Duodenal mucosa (tissue), 2 donors: ENCODE measurements around the gene NEURL1.

Experiments used
- H3K27ac ChIP-seq: one replicate; pipeline ENCODE4 v1.7.0; 2013; ENCODE audit warnings: low read depth, low read length
- H3K27me3 ChIP-seq, 2 donors: one replicate each; pipeline ENCODE4 v1.7.0; 2013; ENCODE audit warnings: low read length in 2 of 2, control low read depth in 1 of 2; ENCODE audit not compliant: insufficient read depth in 2 of 2, control insufficient read depth in 1 of 2
- H3K36me3 ChIP-seq, 2 donors: one replicate each; pipeline ENCODE4 v1.7.0; 2013; ENCODE audit warnings: low read length in 2 of 2, control low read depth in 1 of 2; ENCODE audit not compliant: insufficient read depth in 2 of 2, control insufficient read depth in 1 of 2
- H3K4me1 ChIP-seq, 2 donors: one replicate each; pipeline ENCODE4 v1.7.0; 2013; ENCODE audit warnings: low read length in 2 of 2, control low read depth in 1 of 2; ENCODE audit not compliant: insufficient read depth in 2 of 2, control insufficient read depth in 1 of 2
- H3K4me3 ChIP-seq, 2 donors: one replicate each; pipeline ENCODE4 v1.7.0; 2013; ENCODE audit warnings: low read length in 2 of 2, low read depth in 1 of 2
- H3K9ac ChIP-seq, 2 donors: one replicate each; pipeline ENCODE4 v1.7.0; 2013; ENCODE audit warnings: low read length in 2 of 2, low read depth in 1 of 2
- H3K9me3 ChIP-seq, 2 donors: one replicate each; pipeline ENCODE4 v1.7.0; 2013; ENCODE audit warnings: low read length in 2 of 2, control low read depth in 1 of 2; ENCODE audit not compliant: control insufficient read depth in 1 of 2

NEURL1 gene

GRCh38 chr10:103493362-103493915, at the start of gene NEURL1:
Gene NEURL1, plus strand, starts transcription at chr10:103493705. Its CDS starts 683 bp downstream, at chr10:103494388.
- peaks cover 3 to 5% of the 10 kb centered on the region in 2 donors for H3K4me1 ChIP-seq
- no peak within 1 kb of the TSS for H3K27ac ChIP-seq
- peak within 1 kb of the TSS; percentile 63 to 67 for H3K4me3 ChIP-seq
- H3K27me3 ChIP-seq = peaks cover 10 to 18% of the 10 kb centered on the region in 2 donors
- no peaks in the 10 kb centered on the region for H3K36me3 ChIP-seq
- H3K9me3 ChIP-seq = no peaks in the 10 kb centered on the region
- H3K9ac ChIP-seq = peak within 1 kb of the TSS in 1 of 2 donors; percentile 18

DNA sequence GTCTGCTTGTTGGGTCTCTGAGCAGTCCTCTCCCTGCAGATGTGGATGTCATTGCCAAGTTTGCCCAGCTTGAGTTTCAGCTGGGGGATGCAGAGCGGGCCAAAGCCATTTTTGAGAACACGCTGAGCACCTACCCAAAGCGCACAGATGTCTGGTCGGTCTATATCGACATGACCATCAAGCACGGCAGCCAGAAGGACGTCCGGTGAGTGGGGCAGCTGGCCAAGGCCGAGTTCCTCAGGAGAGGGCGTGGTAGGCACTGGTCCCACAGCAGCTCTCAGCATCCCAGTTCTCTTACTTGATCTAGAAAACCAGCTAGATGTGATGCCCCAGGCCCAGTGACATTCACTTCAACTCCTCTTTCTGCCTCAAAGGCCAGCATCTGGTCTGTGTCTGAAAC, 49.0 kb upstream of the NEURL1 start:
- Histone ChIP-seq H3K4me3 (no peak overlapping the region), H3K9me3 (no peaks in the 10 kb centered on the region), H3K36me3 (peaks cover 37 to 88% of the 10 kb centered on the region in 2 donors), H3K27ac (no peak overlapping the region), H3K27me3 (no peaks in the 10 kb centered on the region), H3K4me1 (peaks cover 0 to 10% of the 10 kb centered on the region in 2 donors), H3K9ac (no peak overlapping the region)

DNA sequence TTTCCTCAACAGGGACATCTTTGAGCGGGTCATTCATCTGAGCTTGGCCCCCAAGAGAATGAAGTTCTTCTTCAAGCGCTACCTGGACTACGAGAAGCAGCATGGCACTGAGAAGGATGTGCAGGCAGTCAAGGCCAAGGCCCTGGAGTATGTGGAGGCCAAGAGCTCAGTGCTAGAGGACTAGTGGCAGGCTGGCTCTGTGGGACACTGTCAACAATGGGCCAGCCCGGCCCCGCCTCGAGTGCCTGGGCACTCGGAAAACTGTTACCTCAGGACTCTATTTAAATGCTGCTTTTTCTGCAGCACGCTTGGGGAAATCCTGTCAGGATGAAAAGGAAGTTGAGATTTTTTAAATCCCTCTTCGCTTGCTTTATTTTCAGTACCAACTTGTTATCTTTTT, 48.1 kb upstream of the NEURL1 start:
- H3K9me3 ChIP-seq = no peaks in the 10 kb centered on the region
- no peaks in the 10 kb centered on the region for H3K27me3 ChIP-seq
- H3K4me1 ChIP-seq = peaks cover 0 to 19% of the 10 kb centered on the region in 2 donors

DNA sequence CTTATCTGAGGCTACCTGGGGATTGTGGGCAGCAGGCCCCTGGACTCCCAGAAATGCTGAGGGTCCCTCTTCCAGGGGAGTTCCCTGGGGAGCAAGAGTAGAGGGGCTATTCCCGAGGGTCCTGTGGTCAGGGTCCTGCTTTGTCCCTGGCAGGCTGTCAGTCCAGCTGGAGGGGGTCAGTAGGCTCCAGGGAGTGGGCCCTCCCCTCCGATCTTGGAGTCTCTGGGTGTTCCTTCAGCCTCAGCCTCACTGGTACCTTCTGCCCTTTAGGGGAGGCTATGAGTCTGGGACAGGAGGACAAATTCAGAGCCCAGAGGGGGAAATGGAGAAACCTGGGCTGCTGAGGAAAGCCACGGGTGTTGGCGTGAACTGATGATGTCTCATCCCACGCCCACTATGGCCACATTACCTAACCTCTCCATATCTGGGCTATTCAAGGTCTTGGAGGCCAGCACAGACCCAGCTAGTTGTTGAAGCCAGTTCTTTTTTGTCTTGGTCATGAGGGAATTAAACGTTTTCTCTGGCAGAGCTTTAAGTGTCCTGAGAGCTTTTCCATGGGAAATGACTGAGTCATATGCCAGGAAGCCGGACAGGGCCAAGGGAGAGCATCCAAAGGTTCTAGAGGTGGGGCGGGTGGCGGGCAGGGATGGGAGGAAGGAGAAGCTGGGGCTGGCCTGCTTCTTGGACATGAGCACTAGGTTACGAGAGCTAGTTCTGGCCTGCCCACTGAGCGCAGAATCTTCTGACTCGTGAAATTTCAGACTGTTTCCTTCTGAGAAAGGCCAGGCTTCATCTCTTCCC, 47.5 kb upstream of the NEURL1 start:
- Histone ChIP-seq H3K36me3 (peaks cover 33 to 78% of the 10 kb centered on the region in 2 donors), H3K9ac (no peak overlapping the region), H3K4me3 (no peak overlapping the region), H3K9me3 (no peaks in the 10 kb centered on the region), H3K4me1 (peaks cover 4 to 25% of the 10 kb centered on the region in 2 donors), H3K27me3 (no peaks in the 10 kb centered on the region), H3K27ac (no peak overlapping the region)

More for the DNA sequence above, 48.1 kb upstream of the NEURL1 start:
- no peak overlapping the region for H3K27ac ChIP-seq
- H3K9ac ChIP-seq = no peak overlapping the region
- peaks cover 33 to 84% of the 10 kb centered on the region in 2 donors for H3K36me3 ChIP-seq
- no peak overlapping the region for H3K4me3 ChIP-seq

DNA sequence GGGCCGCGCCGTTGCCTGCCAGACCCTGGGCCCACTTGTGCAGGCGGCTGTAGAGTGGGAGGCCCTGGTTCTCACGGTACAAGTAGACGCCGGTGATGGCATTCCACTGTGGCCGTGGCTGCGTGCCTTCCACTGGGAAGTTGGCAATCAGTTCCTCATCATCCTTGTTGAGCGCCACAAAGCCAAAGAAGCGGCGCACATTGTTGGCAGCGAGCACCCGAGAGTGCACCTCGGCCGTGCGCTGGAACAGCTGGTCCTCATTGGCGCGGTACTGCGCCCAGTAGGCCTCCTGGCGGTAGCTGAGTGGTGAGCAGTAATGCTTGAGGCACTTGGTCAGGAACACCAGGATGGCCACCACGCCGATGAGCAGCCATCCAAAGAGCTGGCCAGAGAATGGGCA, 46.3 kb upstream of the NEURL1 start:
- Histone ChIP-seq H3K27ac (no peak overlapping the region), H3K36me3 (peaks cover 29 to 67% of the 10 kb centered on the region in 2 donors), H3K4me1 (peaks cover 5 to 37% of the 10 kb centered on the region in 2 donors)

GRCh38 chr10:103448746-103449145, 44.8 kb upstream of the NEURL1 start:
- Histone ChIP-seq H3K9me3 (no peaks in the 10 kb centered on the region), H3K36me3 (peaks cover 28 to 51% of the 10 kb centered on the region in 2 donors), H3K9ac (no peak overlapping the region), H3K4me1 (peaks cover 9 to 45% of the 10 kb centered on the region in 2 donors), H3K27me3 (no peaks in the 10 kb centered on the region), H3K4me3 (no peak overlapping the region), H3K27ac (no peak overlapping the region)

More for the DNA sequence above, 46.3 kb upstream of the NEURL1 start:
- Histone ChIP-seq H3K4me3 (no peak overlapping the region), H3K9ac (no peak overlapping the region), H3K9me3 (no peaks in the 10 kb centered on the region), H3K27me3 (no peaks in the 10 kb centered on the region)

GRCh38 chr10:103449208-103450144, 44.0 kb upstream of the NEURL1 start:
- Histone ChIP-seq H3K27ac (no peak overlapping the region), H3K27me3 (no peaks in the 10 kb centered on the region), H3K4me3 (peak overlapping the region in 1 of 2 donors; percentile 79), H3K9me3 (no peaks in the 10 kb centered on the region), H3K9ac (no peak overlapping the region), H3K4me1 (peaks cover 9 to 45% of the 10 kb centered on the region in 2 donors), H3K36me3 (peaks cover 24 to 44% of the 10 kb centered on the region in 2 donors)

GRCh38 chr10:103450201-103450695, 43.3 kb upstream of the NEURL1 start:
- H3K27me3 ChIP-seq = no peaks in the 10 kb centered on the region
- H3K4me3 ChIP-seq = peak overlapping the region; percentile 79 to 86
- no peaks in the 10 kb centered on the region for H3K9me3 ChIP-seq
- no peak overlapping the region for H3K27ac ChIP-seq
- peak overlapping the region in 1 of 2 donors; percentile 75 for H3K9ac ChIP-seq
- peaks cover 9 to 45% of the 10 kb centered on the region in 2 donors for H3K4me1 ChIP-seq
- peaks cover 16 to 36% of the 10 kb centered on the region in 2 donors for H3K36me3 ChIP-seq

- peaks cover 9 to 45% of the 10 kb centered on the region in 2 donors for H3K4me1 ChIP-seq
- peak overlapping the region; percentile 64 to 75 for H3K9ac ChIP-seq
- H3K9me3 ChIP-seq = no peaks in the 10 kb centered on the region
- peak overlapping the region; percentile 79 to 86 for H3K4me3 ChIP-seq
- peaks cover 6 to 29% of the 10 kb centered on the region in 2 donors for H3K36me3 ChIP-seq
- no peaks in the 10 kb centered on the region for H3K27me3 ChIP-seq
- peak overlapping the region; percentile 82 for H3K27ac ChIP-seq
Observed at GRCh38 chr10:103451091-103451813, 42.3 kb upstream of the NEURL1 start.
